GM23338 (cell line): ENCODE measurements around the gene COPB2. TPM values are rescaled to one million over a fixed set of nuclear protein-coding genes. Genes with fewer than 3 reads are reported as not detected.

ENCODE experiments used
- CREB1 ChIP-seq: fragments of 250-450 bp; sonication (Bioruptor Pico); IDR thresholded peaks from 2 replicates; pipeline ENCODE4 v1.5.0; 2020; ENCODE audit warnings: low read depth, mild to moderate bottlenecking, moderate library complexity
- CTCF ChIP-seq, 2 experiments: fragments of 200-600 bp in 1 of 2; sonication (generic) in 1 of 2; conservative IDR thresholded peaks; 2 replicates each; pipeline versions ENCODE4 v1.5.1 to v1.6.1; 2016 to 2017; ENCODE audit warnings: antibody characterized with exemption in 2 of 2, low read depth in 2 of 2, mild to moderate bottlenecking in 2 of 2, moderate library complexity in 1 of 2
- ETS1 ChIP-seq: IDR thresholded peaks from 2 replicates; pipeline ENCODE4 v1.6.1; 2016; ENCODE audit warnings: antibody characterized with exemption
- EZH2 ChIP-seq: fragments of 200-600 bp; sonication (generic); IDR thresholded peaks from one replicate; pipeline ENCODE4 v1.8.0; 2017; ENCODE audit warnings: antibody characterized with exemption, mild to moderate bottlenecking, low read depth; ENCODE audit not compliant: unreplicated experiment
- JUNB ChIP-seq: IDR thresholded peaks from one replicate; pipeline ENCODE4 v1.6.1; 2016; ENCODE audit warnings: antibody characterized with exemption; ENCODE audit not compliant: unreplicated experiment
- POLR2AphosphoS5 ChIP-seq: IDR thresholded peaks from 2 replicates; pipeline ENCODE4 v1.6.1; 2016; ENCODE audit warnings: antibody characterized with exemption, low read depth
- STAT1 ChIP-seq: IDR thresholded peaks from one replicate; pipeline ENCODE4 v1.6.1; 2016; ENCODE audit warnings: antibody characterized with exemption; ENCODE audit not compliant: unreplicated experiment
- ZNF462 ChIP-seq: fragments of 250-450 bp; sonication (Bioruptor Pico); IDR thresholded peaks from 2 replicates; pipeline ENCODE4 v1.5.0; 2020; ENCODE audit warnings: mild to moderate bottlenecking, moderate library complexity
- polyA plus RNA-seq: library from polyadenylated mRNA; unstranded; fragments of >200 nt; fragmentation: Nextera tagmentation; extraction: Ambion mirVana; gene quantifications from 2 replicates; pipeline ENCODE4 v1.2.1, GENCODE V29; 2016
- total RNA-seq: library from RNA; depleted of rRNA; stranded (reverse); fragments of >200 nt; shearing (Covaris generic); gene quantifications from 2 replicates; pipeline ENCODE4 v1.2.3, GENCODE V29; 2014

The COPB2 gene
- total and polyA plus RNA-seq, 2 experiments from 2014 or later: 48.2 to 89.1 TPM

GRCh38 chr3:139309061-139309591, 80.3 kb downstream of the COPB2 start (continued):
- TF ChIP-seq ZNF462 (no peak), POLR2AphosphoS5 (no peak), CTCF (conservative IDR thresholded peaks at IDR 0.05; ENCODE audit: low read depth in 2 of 2) (no peak), CREB1 (no peak), JUNB (no peak), STAT1 (no peak), ETS1 (no peak), EZH2 (no peak)
